PC-3 (cell line): Measurements from ENCODE around the gene LDLR.

Experiments
- EZH2 ChIP-seq: fragments of 300-600 bp; sonication (generic); IDR thresholded peaks from one replicate; pipeline ENCODE4 v1.6.1; 2017; ENCODE audit warnings: antibody characterized with exemption, mild to moderate bottlenecking, low read length; ENCODE audit not compliant: unreplicated experiment
- TF ChIP-seq, protein P1 (sequence below): fragments of 300-600 bp; sonication (generic); conservative IDR thresholded peaks from 2 replicates; pipeline ENCODE4 v1.5.1; 2017; ENCODE audit warnings: antibody characterized with exemption, low read depth, mild to moderate bottlenecking, low read length

DNA sequence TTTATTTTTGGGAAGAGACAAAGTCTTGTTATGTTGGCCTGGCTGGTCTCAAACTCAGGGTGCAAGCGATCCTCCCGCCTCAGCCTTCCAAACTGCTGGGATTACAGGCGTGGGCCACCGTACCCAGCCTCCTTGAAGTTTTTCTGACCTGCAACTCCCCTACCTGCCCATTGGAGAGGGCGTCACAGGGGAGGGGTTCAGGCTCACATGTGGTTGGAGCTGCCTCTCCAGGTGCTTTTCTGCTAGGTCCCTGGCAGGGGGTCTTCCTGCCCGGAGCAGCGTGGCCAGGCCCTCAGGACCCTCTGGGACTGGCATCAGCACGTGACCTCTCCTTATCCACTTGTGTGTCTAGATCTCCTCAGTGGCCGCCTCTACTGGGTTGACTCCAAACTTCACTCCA is 27.2 kb downstream of the LDLR start:
- TF ChIP-seq EZH2, result no peak
- TF ChIP-seq, protein P1, sequence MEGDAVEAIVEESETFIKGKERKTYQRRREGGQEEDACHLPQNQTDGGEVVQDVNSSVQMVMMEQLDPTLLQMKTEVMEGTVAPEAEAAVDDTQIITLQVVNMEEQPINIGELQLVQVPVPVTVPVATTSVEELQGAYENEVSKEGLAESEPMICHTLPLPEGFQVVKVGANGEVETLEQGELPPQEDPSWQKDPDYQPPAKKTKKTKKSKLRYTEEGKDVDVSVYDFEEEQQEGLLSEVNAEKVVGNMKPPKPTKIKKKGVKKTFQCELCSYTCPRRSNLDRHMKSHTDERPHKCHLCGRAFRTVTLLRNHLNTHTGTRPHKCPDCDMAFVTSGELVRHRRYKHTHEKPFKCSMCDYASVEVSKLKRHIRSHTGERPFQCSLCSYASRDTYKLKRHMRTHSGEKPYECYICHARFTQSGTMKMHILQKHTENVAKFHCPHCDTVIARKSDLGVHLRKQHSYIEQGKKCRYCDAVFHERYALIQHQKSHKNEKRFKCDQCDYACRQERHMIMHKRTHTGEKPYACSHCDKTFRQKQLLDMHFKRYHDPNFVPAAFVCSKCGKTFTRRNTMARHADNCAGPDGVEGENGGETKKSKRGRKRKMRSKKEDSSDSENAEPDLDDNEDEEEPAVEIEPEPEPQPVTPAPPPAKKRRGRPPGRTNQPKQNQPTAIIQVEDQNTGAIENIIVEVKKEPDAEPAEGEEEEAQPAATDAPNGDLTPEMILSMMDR, result no peak
